ENCODE measurements around the gene SLC35A3.

DNA sequence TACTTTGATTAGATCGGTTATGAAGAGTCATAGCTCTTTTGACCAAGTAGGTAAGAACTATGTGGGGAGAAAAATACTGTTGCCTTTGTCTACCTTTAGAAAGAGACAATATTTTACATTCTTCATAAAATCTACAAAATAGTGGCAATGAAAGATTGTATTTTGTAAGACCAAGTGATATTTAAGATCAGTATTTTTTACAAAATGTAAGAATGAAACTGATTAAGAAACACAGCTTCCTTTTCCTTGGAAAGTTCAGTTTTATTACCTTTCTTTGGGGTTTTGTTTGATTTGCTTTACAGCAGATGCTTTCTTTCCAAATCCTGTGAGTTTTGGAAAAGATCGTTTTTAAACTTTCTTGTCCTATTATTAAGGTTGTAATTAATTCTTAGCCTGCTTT, 69.8 kb downstream of the SLC35A3 start:
- TF ChIP-seq CTCF (IDR thresholded peaks at IDR 0.05): no peak
- no peak for TF ChIP-seq ZFX (IDR thresholded peaks at IDR 0.05; ENCODE audit: borderline replicate concordance)
